GM23248 (cell line): Measurements from ENCODE around the gene IKZF3. TPM values are rescaled to one million over a fixed set of nuclear protein-coding genes. Genes with fewer than 3 reads are reported as not detected.

ENCODE experiments used
- DNase-seq: peaks from one replicate; pipeline ENCODE4 v3.0.0-alpha.2; 2015
- H2AFZ ChIP-seq: fragments of 200-600 bp; sonication (generic); 2 replicates; pipeline ENCODE4 v1.6.1; 2016; ENCODE audit warnings: antibody characterized with exemption
- H3F3A ChIP-seq: fragments of 200-600 bp; sonication (generic); 2 replicates; pipeline ENCODE4 v1.6.1; 2016; ENCODE audit warnings: mild to moderate bottlenecking, antibody characterized with exemption, mixed run types; ENCODE audit not compliant: insufficient read depth
- H3K27ac ChIP-seq: fragments of 200-600 bp; sonication (generic); 2 replicates; pipeline ENCODE4 v1.5.1; 2016; ENCODE audit warnings: mild to moderate bottlenecking
- H3K27me3 ChIP-seq: fragments of 200-600 bp; sonication (generic); replicated peaks from 2 replicates; pipeline ENCODE4 v1.6.1; 2016; ENCODE audit warnings: mild to moderate bottlenecking; ENCODE audit not compliant: insufficient read depth
- H3K36me3 ChIP-seq: fragments of 200-600 bp; sonication (generic); 2 replicates; pipeline ENCODE4 v1.6.1; 2016; ENCODE audit warnings: low read depth, mild to moderate bottlenecking
- H3K4me1 ChIP-seq: fragments of 200-600 bp; sonication (generic); 2 replicates; pipeline ENCODE4 v1.6.1; 2016; ENCODE audit warnings: mild to moderate bottlenecking; ENCODE audit not compliant: insufficient read depth
- H3K4me2 ChIP-seq: fragments of 200-600 bp; sonication (generic); one replicate; pipeline ENCODE4 v1.6.1; 2016; ENCODE audit warnings: mild to moderate bottlenecking; ENCODE audit not compliant: unreplicated experiment
- H3K4me3 ChIP-seq: fragments of 200-600 bp; sonication (generic); 2 replicates; pipeline ENCODE4 v1.5.1; 2016; ENCODE audit warnings: mild to moderate bottlenecking
- H3K79me2 ChIP-seq: fragments of 200-600 bp; sonication (generic); 2 replicates; pipeline ENCODE4 v1.6.1; 2016; ENCODE audit warnings: mild to moderate bottlenecking; ENCODE audit not compliant: insufficient read depth
- H3K9ac ChIP-seq: fragments of 200-600 bp; sonication (generic); 2 replicates; pipeline ENCODE4 v1.6.1; 2016; ENCODE audit warnings: mild to moderate bottlenecking
- H3K9me2 ChIP-seq: fragments of 200-600 bp; sonication (generic); 2 replicates; pipeline ENCODE4 v1.6.1; 2016; ENCODE audit warnings: mixed run types, mild to moderate bottlenecking, moderate library complexity; ENCODE audit not compliant: insufficient read depth
- H3K9me3 ChIP-seq: fragments of 200-600 bp; sonication (generic); one replicate; pipeline ENCODE4 v1.6.1; 2017; ENCODE audit warnings: low read depth
- H4K20me1 ChIP-seq: fragments of 200-600 bp; sonication (generic); 2 replicates; pipeline ENCODE4 v1.6.0; 2016; ENCODE audit not compliant: insufficient read depth
- EZH2 ChIP-seq: fragments of 200-600 bp; sonication (generic); IDR thresholded peaks from 2 replicates; pipeline ENCODE4 v1.6.1; 2018; ENCODE audit warnings: antibody characterized with exemption, mild to moderate bottlenecking; ENCODE audit not compliant: insufficient read depth, poor library complexity, severe bottlenecking
- EZH2phosphoT487 ChIP-seq: fragments of 200-600 bp; sonication (generic); IDR thresholded peaks from 2 replicates; pipeline ENCODE4 v1.6.1; 2018; ENCODE audit warnings: antibody characterized with exemption, moderate library complexity, mild to moderate bottlenecking, low read depth; ENCODE audit not compliant: insufficient read depth
- WGBS, 2 experiments: methylation state at CpG; one replicate each; pipeline ENCODE4 v1.1.6; 2015 to 2017; ENCODE audit warnings: low lambda C conversion rate in 2 of 2, low coverage in 1 of 2; ENCODE audit errors: missing lambda C conversion rate in 2 of 2; 5-methylcytosine and 5-hydroxymethylcytosine counted together
- in situ Hi-C: fragments of 300-500 bp; cut with MboI; formaldehyde crosslinking; loops from 2 replicates; pipeline ENCODE4 v1.15.0; 2020
- polyA plus RNA-seq: library from polyadenylated mRNA; unstranded; fragments of >200 nt; fragmentation: Nextera tagmentation; extraction: Ambion mirVana; gene quantifications from 2 replicates; pipeline ENCODE4 v1.2.1, GENCODE V29; 2016
- total RNA-seq: library from RNA; depleted of rRNA; stranded (reverse); fragments of >200 nt; shearing (Covaris generic); gene quantifications from 2 replicates; pipeline ENCODE4 v1.2.3, GENCODE V29; 2014

Gene IKZF3
- total and polyA plus RNA-seq, 2 experiments from 2014 or later = 0.09 TPM; not detected in 1

DNA sequence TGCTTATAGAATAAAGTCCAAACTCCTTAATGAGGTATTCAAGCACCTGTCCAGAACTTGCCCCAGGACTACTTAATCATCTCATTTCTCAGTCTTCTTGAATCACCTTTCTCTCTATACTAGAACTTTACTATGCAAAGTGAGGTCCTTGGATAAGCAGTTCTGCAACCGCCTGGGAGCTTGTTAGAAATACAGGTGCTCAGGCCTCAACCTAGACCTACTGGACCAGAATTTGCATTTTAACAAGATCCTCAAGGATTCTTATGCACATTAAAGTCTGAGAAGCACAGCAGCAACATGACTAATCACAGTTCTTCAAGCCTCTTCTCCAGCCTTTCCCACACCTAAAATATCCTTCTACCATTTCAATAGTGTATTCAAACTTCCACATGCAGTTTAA, 64.7 kb downstream of the IKZF3 start:
- WGBS, 2 experiments = 30% methylated on average over 1 of the region's 1 CpG
- Histone ChIP-seq H3K27ac (no peak overlapping the region), H3K9ac (no peak overlapping the region), H3K79me2 (no peaks in the 10 kb centered on the region), H3K36me3 (no peaks in the 10 kb centered on the region), H3K4me2 (no peak overlapping the region), H3K9me3 (no peaks in the 10 kb centered on the region), H3F3A (no peaks in the 10 kb centered on the region), H4K20me1 (no peaks in the 10 kb centered on the region), H3K27me3 (peaks cover 45% of the 10 kb centered on the region), H3K4me3 (no peak overlapping the region), H2AFZ (no peak overlapping the region), H3K9me2 (no peaks in the 10 kb centered on the region), H3K4me1 (no peaks in the 10 kb centered on the region)
- TF ChIP-seq EZH2 (no peak), EZH2phosphoT487 (no peak)
- in situ Hi-C loops = no loop called here
- DNase-seq = no peak

GRCh38 chr17:39794249-39794970, 69.7 kb downstream of the IKZF3 start:
- Histone ChIP-seq H3K27ac (no peak overlapping the region), H3K36me3 (no peaks in the 10 kb centered on the region), H3K27me3 (peaks cover 61% of the 10 kb centered on the region), H3K9ac (no peak overlapping the region), H3K9me3 (no peaks in the 10 kb centered on the region), H4K20me1 (no peaks in the 10 kb centered on the region), H3K4me2 (no peak overlapping the region), H3K4me3 (no peak overlapping the region), H2AFZ (no peak overlapping the region), H3K4me1 (no peaks in the 10 kb centered on the region), H3K9me2 (no peaks in the 10 kb centered on the region), H3K79me2 (no peaks in the 10 kb centered on the region), H3F3A (no peaks in the 10 kb centered on the region)
- in situ Hi-C loops = no loop called here
- 16 to 24% methylated on average over 2 of the region's 2 CpGs for WGBS, 2 experiments
- TF ChIP-seq EZH2 = no peak
- no peak for TF ChIP-seq EZH2phosphoT487
- DNase-seq = no peak

DNA sequence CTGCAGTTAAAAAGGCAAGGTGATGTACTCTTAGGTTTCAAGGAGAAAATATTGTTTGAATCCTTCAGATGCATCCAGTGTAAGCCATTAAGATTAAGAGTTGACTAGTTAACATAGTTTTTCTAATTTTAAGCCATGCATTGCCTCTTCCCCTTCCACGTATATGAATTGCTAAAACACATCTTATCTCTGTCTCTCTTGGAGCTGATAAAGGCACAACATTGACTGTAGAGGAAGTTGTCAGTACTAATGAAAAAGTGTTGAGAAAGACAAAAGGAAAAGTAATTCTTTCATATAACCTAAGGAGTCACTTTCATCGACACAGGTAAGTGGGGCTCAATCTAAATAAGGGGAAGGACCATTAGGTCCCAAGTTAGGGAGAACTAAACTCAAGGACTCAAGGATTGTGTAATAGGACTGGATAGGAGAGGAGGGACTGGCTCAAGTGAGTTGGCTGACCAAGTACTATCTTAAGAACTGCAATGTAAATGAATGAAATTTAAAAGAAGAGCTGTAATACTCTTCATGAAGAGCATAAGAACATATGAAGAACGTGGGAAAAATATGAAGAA, 70.7 kb downstream of the IKZF3 start:
- no peak overlapping the region for H3K4me3 ChIP-seq
- DNase-seq = no peak
- WGBS, 2 experiments = 17 to 22% methylated on average over 3 of the region's 3 CpGs

GRCh38 chr17:39792526-39793221, 71.4 kb downstream of the IKZF3 start:
- H3K9ac ChIP-seq = no peak overlapping the region
- no peaks in the 10 kb centered on the region for H3K9me3 ChIP-seq
- H3K36me3 ChIP-seq = no peaks in the 10 kb centered on the region
- TF ChIP-seq EZH2 = no peak
- TF ChIP-seq EZH2phosphoT487 = no peak
- no peak overlapping the region for H3K27ac ChIP-seq
- H3K79me2 ChIP-seq = no peaks in the 10 kb centered on the region
- no peak overlapping the region for H3K4me3 ChIP-seq
- in situ Hi-C loops = no loop called here
- H4K20me1 ChIP-seq = no peaks in the 10 kb centered on the region
- H3K27me3 ChIP-seq = peaks cover 59% of the 10 kb centered on the region
- WGBS, 2 experiments = 62 to 63% methylated on average over 10 of the region's 10 CpGs
- DNase-seq = no peak
- no peaks in the 10 kb centered on the region for H3K9me2 ChIP-seq
- H3F3A ChIP-seq = no peaks in the 10 kb centered on the region
- no peak overlapping the region for H2AFZ ChIP-seq
- no peak overlapping the region for H3K4me2 ChIP-seq
- no peaks in the 10 kb centered on the region for H3K4me1 ChIP-seq

More for the DNA sequence above, 70.7 kb downstream of the IKZF3 start:
- no peaks in the 10 kb centered on the region for H3F3A ChIP-seq
- H3K9ac ChIP-seq = no peak overlapping the region
- H3K79me2 ChIP-seq = no peaks in the 10 kb centered on the region
- H3K4me1 ChIP-seq = no peaks in the 10 kb centered on the region
- no peak overlapping the region for H3K27ac ChIP-seq
- in situ Hi-C loops = no loop called here
- H4K20me1 ChIP-seq = no peaks in the 10 kb centered on the region
- no peaks in the 10 kb centered on the region for H3K36me3 ChIP-seq
- H2AFZ ChIP-seq = no peak overlapping the region
- H3K4me2 ChIP-seq = no peak overlapping the region
- no peaks in the 10 kb centered on the region for H3K9me3 ChIP-seq
- H3K27me3 ChIP-seq = peaks cover 53% of the 10 kb centered on the region
- no peaks in the 10 kb centered on the region for H3K9me2 ChIP-seq
- TF ChIP-seq EZH2 (no peak), EZH2phosphoT487 (no peak)
